Heart left ventricle (tissue), 16 donors: ENCODE measurements around the gene MED12L. TPM values are rescaled to one million over a fixed set of nuclear protein-coding genes. Genes with fewer than 3 reads are reported as not detected.

Experiments
- ATAC-seq, 4 donors: fragments of 200-7000 bp; cut with Tn5 transposase; one replicate each; pipeline ENCODE4 v1.9.1; 2020 to 2022; ENCODE audit warnings: moderate library complexity in 4 of 4, mild to moderate bottlenecking in 3 of 4, moderate number of reproducible peaks in 1 of 4
- DNase-seq, 5 donors: peaks; one replicate each; pipeline ENCODE4 v3.0.0-alpha.2; 2020
- H3K27ac ChIP-seq, 12 donors: fragments of 200-600 bp; sonication (generic) in 4 of 12; one replicate each; pipeline versions ENCODE4 v1.5.0 to v1.8.0; 2016 to 2022; ENCODE audit warnings: mild to moderate bottlenecking in 2 of 12
- H3K27me3 ChIP-seq, 9 donors: fragments of 200-600 bp; sonication (generic) in 2 of 9; one replicate each; pipeline versions ENCODE4 v1.5.1 to v1.8.0; 2016 to 2022; ENCODE audit warnings: mild to moderate bottlenecking in 3 of 9
- H3K36me3 ChIP-seq, 9 donors: fragments of 200-600 bp; sonication (generic) in 2 of 9; one replicate each; pipeline versions ENCODE4 v1.5.0 to v1.8.0; 2018 to 2022; ENCODE audit warnings: mild to moderate bottlenecking in 2 of 9
- H3K4me1 ChIP-seq, 12 donors: fragments of 200-600 bp; sonication (generic) in 4 of 12; one replicate each; pipeline versions ENCODE4 v1.5.0 to v1.8.0; 2016 to 2022; ENCODE audit warnings: mild to moderate bottlenecking in 3 of 12
- H3K4me3 ChIP-seq, 12 donors: fragments of 200-600 bp; sonication (generic) in 4 of 12; one replicate each; pipeline versions ENCODE4 v1.5.0 to v1.8.0; 2017 to 2022; ENCODE audit warnings: mild to moderate bottlenecking in 9 of 12, moderate library complexity in 4 of 12
- H3K9me3 ChIP-seq, 12 donors: fragments of 200-600 bp; sonication (generic) in 4 of 12; one replicate each; pipeline versions ENCODE4 v1.5.0 to v1.8.0; 2016 to 2022; ENCODE audit warnings: mild to moderate bottlenecking in 1 of 12
- POLR2A ChIP-seq, 2 donors: fragments of 450-650 bp; IDR thresholded peaks; one replicate each; pipeline ENCODE4 v1.6.1; 2017; ENCODE audit warnings: antibody characterized with exemption in 2 of 2, mild to moderate bottlenecking in 2 of 2, moderate library complexity in 2 of 2
- WGBS, 4 donors: extraction: QIAGEN DNeasy Blood & Tissue Kit in 2 of 4; methylation state at CpG; one replicate each; pipeline versions ENCODE4 v1.1.5 to v1.1.7; 2013 to 2018; 5-methylcytosine and 5-hydroxymethylcytosine counted together
- intact Hi-C, 10 donors: fragments of 100-400 bp; cut with DNase I; formaldehyde crosslinking; loops; one replicate each; pipeline versions ENCODE4 v1.11.1 to v1.14.2; 2022
- polyA plus RNA-seq, 2 donors: library from polyadenylated mRNA; stranded (reverse); fragments of 200-250 nt; gene quantifications; one replicate each; pipeline ENCODE4 v1.2.3, GENCODE V29; 2013
- total RNA-seq, 9 donors: library from RNA; depleted of rRNA in 2 of 9; stranded (reverse); fragments of >200 nt in 2 of 9; fragmentation: NEBNext Ultra II Directional in 3 of 9; extraction: Animal tissue kit (Norgen Biotek cat#: 25700) in 3 of 9; gene quantifications; one replicate each; pipeline versions ENCODE4 v1.1.0 to v1.2.4, GENCODE V29; 2016 to 2023
- TF ChIP-seq, protein P1 (sequence below), 12 donors: fragments of 200-600 bp; sonication (generic) in 4 of 12; IDR thresholded peaks; one replicate each; pipeline versions ENCODE4 v1.5.0 to v1.8.0; 2018 to 2022; ENCODE audit warnings: antibody characterized with exemption in 12 of 12, mild to moderate bottlenecking in 5 of 12
- donor health status: ischemic (EF 13 %, LVEDD 7.1; RV severe dilation, severe dysfunction).
- donor health status: healthy with polysubstance abuse.
- donor health status: DM: no; HTN: yes; CAD: no.
- donor health status: DM: no; HTN: no; CAD: no.
- donor health status: ischemic (EF 25% LVEDD 6.9; RV normal size, moderate dysfunction).
- donor health status: ischemic (EF 25% LVEDD 5.7; RV mildly dilated, moderate dysfunction).
- donor health status: healthy.
- donor health status: DM: yes; HTN: yes; CAD: no.
- donor health status: ischemic (EF 35%, LVEDD 5.7; RV mildly dilated, moderate dysfunction).
- donor health status: nonischemic (EF 11% LVEDD 7.7; RV severe dilation, severe dysfunction).
- donor health status: DM: yes; HTN: yes; CAD: no.
- donor health status: PGD.
- donor health status: ischemic (EF 29% LVEDD 5.4; RV normal size, mild dysfunction).
- donor health status: nonischemic (EF 23%, LVEDD 6.1; RV moderate dilation, normal function).

Gene MED12L
- total and polyA plus RNA-seq, 11 donors, result 0.06 to 2.1 (median 0.39) TPM

DNA sequence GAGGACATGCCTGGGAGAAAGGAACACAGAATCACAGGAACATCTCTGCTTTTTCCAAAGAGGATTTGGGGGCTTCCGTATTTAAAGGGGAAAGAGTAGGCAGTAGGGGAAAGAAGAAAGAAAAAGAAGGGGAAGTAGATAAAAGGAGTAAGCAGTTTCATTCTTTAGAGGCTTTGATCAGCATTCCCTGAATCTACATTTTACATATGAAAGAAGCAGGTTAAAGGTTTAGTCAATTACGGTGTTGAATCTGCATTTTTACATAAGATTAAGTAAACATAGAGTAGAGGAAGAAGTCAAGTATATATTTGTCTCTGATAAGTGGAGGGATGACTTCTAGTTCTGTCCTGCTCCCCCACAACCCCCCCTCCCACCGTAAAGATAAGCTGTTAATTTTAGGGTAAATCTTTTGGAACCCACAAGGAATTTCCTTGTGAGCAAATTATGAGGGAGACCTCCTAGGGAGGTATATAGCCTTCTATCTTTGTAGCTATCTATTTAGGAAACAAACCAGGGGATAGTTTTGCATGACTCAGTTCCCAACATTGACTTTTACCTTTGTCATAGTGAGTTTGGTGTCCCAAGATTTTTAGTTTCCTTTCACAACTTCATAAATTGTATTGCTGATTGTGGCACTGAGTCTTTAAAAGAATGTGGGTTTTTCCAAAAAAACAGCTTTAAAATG lies 307.8 kb downstream of the MED12L start:
- no peak for DNase-seq
- no peak for ATAC-seq
- Histone ChIP-seq H3K9me3 (no peaks in the 10 kb centered on the region), H3K36me3 (no peaks in the 10 kb centered on the region), H3K27me3 (no peaks in the 10 kb centered on the region), H3K4me1 (peaks cover 0 to 15% (median 0%) of the 10 kb centered on the region in 12 donors), H3K4me3 (no peak overlapping the region), H3K27ac (no peak overlapping the region)
- intact Hi-C loops, result no loop called here
- TF ChIP-seq, protein P1, sequence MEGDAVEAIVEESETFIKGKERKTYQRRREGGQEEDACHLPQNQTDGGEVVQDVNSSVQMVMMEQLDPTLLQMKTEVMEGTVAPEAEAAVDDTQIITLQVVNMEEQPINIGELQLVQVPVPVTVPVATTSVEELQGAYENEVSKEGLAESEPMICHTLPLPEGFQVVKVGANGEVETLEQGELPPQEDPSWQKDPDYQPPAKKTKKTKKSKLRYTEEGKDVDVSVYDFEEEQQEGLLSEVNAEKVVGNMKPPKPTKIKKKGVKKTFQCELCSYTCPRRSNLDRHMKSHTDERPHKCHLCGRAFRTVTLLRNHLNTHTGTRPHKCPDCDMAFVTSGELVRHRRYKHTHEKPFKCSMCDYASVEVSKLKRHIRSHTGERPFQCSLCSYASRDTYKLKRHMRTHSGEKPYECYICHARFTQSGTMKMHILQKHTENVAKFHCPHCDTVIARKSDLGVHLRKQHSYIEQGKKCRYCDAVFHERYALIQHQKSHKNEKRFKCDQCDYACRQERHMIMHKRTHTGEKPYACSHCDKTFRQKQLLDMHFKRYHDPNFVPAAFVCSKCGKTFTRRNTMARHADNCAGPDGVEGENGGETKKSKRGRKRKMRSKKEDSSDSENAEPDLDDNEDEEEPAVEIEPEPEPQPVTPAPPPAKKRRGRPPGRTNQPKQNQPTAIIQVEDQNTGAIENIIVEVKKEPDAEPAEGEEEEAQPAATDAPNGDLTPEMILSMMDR (IDR thresholded peaks at IDR 0.05), result no peak
- no peak for TF ChIP-seq POLR2A (IDR thresholded peaks at IDR 0.05)
- WGBS, 4 donors, result 48 to 57% (median 51%) methylated on average over 3 of the region's 3 CpGs

DNA sequence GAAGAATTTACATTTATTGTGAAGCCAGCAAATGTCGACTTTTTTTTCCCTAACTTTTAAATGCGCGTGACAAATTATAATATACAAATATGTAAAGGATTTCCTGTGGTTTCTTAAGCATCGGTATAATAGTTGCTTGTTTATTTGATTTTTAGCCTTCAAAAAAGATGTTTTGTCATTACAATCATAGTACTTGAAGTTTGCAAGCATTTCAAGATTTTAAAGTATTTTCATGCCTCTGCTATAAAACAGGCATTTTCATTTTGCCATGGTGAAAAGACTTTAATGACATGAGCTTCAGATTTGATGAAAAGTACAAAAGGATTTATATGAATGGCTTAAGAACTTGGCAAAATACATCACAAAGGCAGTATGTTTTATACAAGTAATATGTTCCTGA lies 308.5 kb downstream of the MED12L start:
- H3K4me1 ChIP-seq, result peaks cover 0 to 15% (median 0%) of the 10 kb centered on the region in 12 donors
- no peaks in the 10 kb centered on the region for H3K27me3 ChIP-seq
- no peak overlapping the region for H3K27ac ChIP-seq
- H3K9me3 ChIP-seq, result no peaks in the 10 kb centered on the region
- WGBS, 4 donors, result 60 to 65% (median 63%) methylated on average over 4 of the region's 4 CpGs
- no peak for DNase-seq
- intact Hi-C loops, result no loop called here
- H3K4me3 ChIP-seq, result no peak overlapping the region
- no peak for ATAC-seq
- H3K36me3 ChIP-seq, result no peaks in the 10 kb centered on the region
- TF ChIP-seq POLR2A (IDR thresholded peaks at IDR 0.05), result no peak
- TF ChIP-seq, protein P1 (IDR thresholded peaks at IDR 0.05), result no peak

DNA sequence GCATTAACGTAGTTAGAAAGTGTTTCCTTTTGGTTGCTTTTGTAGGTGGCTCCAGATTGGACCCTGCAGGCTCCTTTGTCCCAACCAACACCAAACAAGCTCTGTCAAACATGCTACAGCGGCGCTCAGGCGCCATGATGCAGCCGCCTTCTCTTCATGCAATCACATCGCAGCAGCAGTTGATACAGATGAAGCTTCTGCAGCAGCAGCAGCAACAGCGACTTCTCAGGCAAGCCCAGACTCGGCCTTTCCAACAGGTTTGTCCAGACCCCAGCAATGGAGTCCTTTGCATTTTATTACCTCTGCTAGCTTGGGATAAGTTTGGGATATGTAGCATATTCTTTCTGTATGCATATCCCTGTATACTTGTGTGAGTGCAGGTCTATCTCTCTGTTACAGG lies 309.1 kb downstream of the MED12L start:
- 81 to 86% (median 84%) methylated on average over 8 of the region's 8 CpGs for WGBS, 4 donors

DNA sequence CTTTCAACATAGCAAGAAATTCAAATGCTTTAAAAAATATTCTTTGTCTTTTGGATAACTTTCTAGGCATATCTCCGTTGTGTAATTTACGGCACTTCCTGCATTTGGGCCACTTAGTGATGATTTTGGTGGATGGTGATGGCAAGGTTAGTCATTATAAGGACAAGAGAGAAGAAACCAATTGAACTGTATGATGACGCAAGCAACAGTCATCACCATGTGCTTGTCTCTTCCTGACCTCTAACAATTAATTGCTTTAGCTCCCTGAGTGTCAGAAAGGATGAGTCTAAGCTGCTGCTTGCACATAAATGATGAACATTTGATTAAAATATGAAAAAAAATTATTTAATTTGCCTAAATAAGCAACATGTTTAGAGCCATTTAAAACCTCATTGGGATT lies 310.3 kb downstream of the MED12L start:
- peaks cover 0 to 20% (median 0%) of the 10 kb centered on the region in 12 donors for H3K4me1 ChIP-seq
- H3K9me3 ChIP-seq, result no peaks in the 10 kb centered on the region
- TF ChIP-seq POLR2A (IDR thresholded peaks at IDR 0.05), result no peak
- TF ChIP-seq, protein P1 (IDR thresholded peaks at IDR 0.05), result no peak
- 92 to 96% (median 93%) methylated on average over 3 of the region's 3 CpGs for WGBS, 4 donors
- intact Hi-C loops, result no loop called here
- H3K36me3 ChIP-seq, result no peaks in the 10 kb centered on the region
- H3K4me3 ChIP-seq, result no peak overlapping the region
- H3K27ac ChIP-seq, result no peak overlapping the region
- ATAC-seq, result no peak
- no peaks in the 10 kb centered on the region for H3K27me3 ChIP-seq
- DNase-seq, result no peak

More for the DNA sequence above, 309.1 kb downstream of the MED12L start:
- Histone ChIP-seq H3K9me3 (no peaks in the 10 kb centered on the region), H3K4me1 (peaks cover 0 to 20% (median 0%) of the 10 kb centered on the region in 12 donors), H3K27ac (no peak overlapping the region), H3K27me3 (no peaks in the 10 kb centered on the region), H3K36me3 (no peaks in the 10 kb centered on the region), H3K4me3 (no peak overlapping the region)
- no peak for TF ChIP-seq POLR2A (IDR thresholded peaks at IDR 0.05)
- TF ChIP-seq, protein P1 (IDR thresholded peaks at IDR 0.05), result no peak
- DNase-seq (no peak), ATAC-seq (no peak)
- intact Hi-C loops, result no loop called here
